ENCODE data around the gene SH3BP4. TPM values are rescaled to one million over a fixed set of nuclear protein-coding genes. Genes with fewer than 3 reads are reported as not detected.
A peak's percentile ranks its signal among the peaks of the same experiment; 100 is the strongest.

SH3BP4 gene
- total and polyA plus RNA-seq, 2 experiments from 2014 or later: 59.3 to 100 TPM

- Histone ChIP-seq H3K9me3 (ENCODE audit: low read depth) (no peaks in the 10 kb centered on the region), H4K20me1 (ENCODE audit: insufficient read depth) (peaks cover 7% of the 10 kb centered on the region; the same call in 1 of the 2 replicates), H3K4me2 (ENCODE audit: unreplicated experiment) (no peak overlapping the region), H3K79me2 (ENCODE audit: insufficient read depth) (peaks cover 93% of the 10 kb centered on the region), H2AFZ (no peak overlapping the region), H3K27me3 (replicated peaks; ENCODE audit: insufficient read depth) (no peaks in the 10 kb centered on the region), H3K4me1 (ENCODE audit: insufficient read depth) (peaks cover 38% of the 10 kb centered on the region), H3K9ac (no peak overlapping the region), H3F3A (ENCODE audit: insufficient read depth) (peaks cover 76% of the 10 kb centered on the region), H3K36me3 (ENCODE audit: low read depth) (0 out of 2 replicates have a peak, but pooled peaks cover 6% of the 10 kb centered on the region), H3K4me3 (no peak overlapping the region), H3K27ac (no peak overlapping the region), H3K9me2 (ENCODE audit: insufficient read depth) (no peaks in the 10 kb centered on the region)
- TF ChIP-seq EZH2phosphoT487 (IDR thresholded peaks at IDR 0.05; ENCODE audit: insufficient read depth, low read depth): no peak
- no peak for TF ChIP-seq EZH2 (IDR thresholded peaks at IDR 0.05; ENCODE audit: insufficient read depth, poor library complexity, severe bottlenecking)
- no peak for DNase-seq
- WGBS, 2 experiments (ENCODE audit: low coverage in 1 of 2, low lambda C conversion rate in 2 of 2, missing lambda C conversion rate in 2 of 2): 98% methylated on average over 17 of the region's 17 CpGs
- in situ Hi-C loops (cut with MboI): no loop called here
Observed at GRCh38 chr2:234985608-234986245, 33.9 kb downstream of the SH3BP4 start.

- no peaks in the 10 kb centered on the region for H3K9me3 ChIP-seq (ENCODE audit: low read depth)
Observed at GRCh38 chr2:234986390-234986789, 34.6 kb downstream of the SH3BP4 start.

GRCh38 chr2:234986876-234987720 is 35.3 kb downstream of the SH3BP4 start:
- Histone ChIP-seq H3K4me3 (no peak overlapping the region), H3F3A (ENCODE audit: insufficient read depth) (peaks cover 69% of the 10 kb centered on the region), H3K4me2 (ENCODE audit: unreplicated experiment) (no peak overlapping the region), H3K36me3 (ENCODE audit: low read depth) (0 out of 2 replicates have a peak, but pooled peaks cover 6% of the 10 kb centered on the region), H3K27ac (no peak overlapping the region), H4K20me1 (ENCODE audit: insufficient read depth) (peaks cover 8% of the 10 kb centered on the region; the same call in 1 of the 2 replicates), H3K9me3 (ENCODE audit: low read depth) (no peaks in the 10 kb centered on the region), H3K9me2 (ENCODE audit: insufficient read depth) (no peaks in the 10 kb centered on the region), H3K4me1 (ENCODE audit: insufficient read depth) (peaks cover 40% of the 10 kb centered on the region), H3K9ac (no peak overlapping the region), H3K27me3 (replicated peaks; ENCODE audit: insufficient read depth) (no peaks in the 10 kb centered on the region), H2AFZ (no peak overlapping the region), H3K79me2 (ENCODE audit: insufficient read depth) (peaks cover 100% of the 10 kb centered on the region)
- WGBS, 2 experiments (ENCODE audit: low coverage in 1 of 2, low lambda C conversion rate in 2 of 2, missing lambda C conversion rate in 2 of 2): 96 to 98% methylated on average over 16 to 17 of the region's 17 CpGs
- in situ Hi-C loops (cut with MboI): no loop called here
- no peak for TF ChIP-seq EZH2phosphoT487 (IDR thresholded peaks at IDR 0.05; ENCODE audit: insufficient read depth, low read depth)
- TF ChIP-seq EZH2 (IDR thresholded peaks at IDR 0.05; ENCODE audit: insufficient read depth, poor library complexity, severe bottlenecking): no peak
- no peak for DNase-seq

More at GRCh38 chr2:234986390-234986789, 34.6 kb downstream of the SH3BP4 start:
- Histone ChIP-seq H3F3A (ENCODE audit: insufficient read depth) (peaks cover 73% of the 10 kb centered on the region), H2AFZ (no peak overlapping the region), H3K9me2 (ENCODE audit: insufficient read depth) (no peaks in the 10 kb centered on the region), H3K36me3 (ENCODE audit: low read depth) (0 out of 2 replicates have a peak, but pooled peaks cover 6% of the 10 kb centered on the region), H3K4me1 (ENCODE audit: insufficient read depth) (peaks cover 39% of the 10 kb centered on the region), H3K27me3 (replicated peaks; ENCODE audit: insufficient read depth) (no peaks in the 10 kb centered on the region), H3K9ac (no peak overlapping the region), H3K4me2 (ENCODE audit: unreplicated experiment) (no peak overlapping the region), H3K27ac (0 out of 2 replicates have a peak overlapping the region, but pooled peaks have one; percentile 8), H3K4me3 (no peak overlapping the region), H4K20me1 (ENCODE audit: insufficient read depth) (peaks cover 8% of the 10 kb centered on the region; the same call in 1 of the 2 replicates), H3K79me2 (ENCODE audit: insufficient read depth) (peaks cover 97% of the 10 kb centered on the region)
- WGBS, 2 experiments (ENCODE audit: low coverage in 1 of 2, low lambda C conversion rate in 2 of 2, missing lambda C conversion rate in 2 of 2): 98% methylated on average over 7 of the region's 7 CpGs
- no peak for TF ChIP-seq EZH2 (IDR thresholded peaks at IDR 0.05; ENCODE audit: insufficient read depth, poor library complexity, severe bottlenecking)
- no peak for TF ChIP-seq EZH2phosphoT487 (IDR thresholded peaks at IDR 0.05; ENCODE audit: insufficient read depth, low read depth)
- in situ Hi-C loops (cut with MboI): no loop called here
- DNase-seq: no peak

GRCh38 chr2:234987754-234988153 is 35.9 kb downstream of the SH3BP4 start:
- 93 to 100% methylated on average over 7 of the region's 7 CpGs for WGBS, 2 experiments (ENCODE audit: low coverage in 1 of 2, low lambda C conversion rate in 2 of 2, missing lambda C conversion rate in 2 of 2)
- no peak overlapping the region for H3K4me2 ChIP-seq (ENCODE audit: unreplicated experiment)
- no peaks in the 10 kb centered on the region for H3K9me2 ChIP-seq (ENCODE audit: insufficient read depth)
- DNase-seq: no peak
- no peak overlapping the region for H3K27ac ChIP-seq
- H3K79me2 ChIP-seq (ENCODE audit: insufficient read depth): peaks cover 100% of the 10 kb centered on the region
- H4K20me1 ChIP-seq (ENCODE audit: insufficient read depth): peaks cover 8% of the 10 kb centered on the region; the same call in 1 of the 2 replicates
- TF ChIP-seq EZH2phosphoT487 (IDR thresholded peaks at IDR 0.05; ENCODE audit: insufficient read depth, low read depth) (no peak), EZH2 (IDR thresholded peaks at IDR 0.05; ENCODE audit: insufficient read depth, poor library complexity, severe bottlenecking) (no peak)
- peaks cover 62% of the 10 kb centered on the region for H3F3A ChIP-seq (ENCODE audit: insufficient read depth)
- no peak overlapping the region for H3K4me3 ChIP-seq
- peaks cover 37% of the 10 kb centered on the region for H3K4me1 ChIP-seq (ENCODE audit: insufficient read depth)
- no peak overlapping the region for H2AFZ ChIP-seq
- no peak overlapping the region for H3K9ac ChIP-seq
- in situ Hi-C loops (cut with MboI): no loop called here
- 0 out of 2 replicates have a peak, but pooled peaks cover 6% of the 10 kb centered on the region for H3K36me3 ChIP-seq (ENCODE audit: low read depth)
- H3K9me3 ChIP-seq (ENCODE audit: low read depth): no peaks in the 10 kb centered on the region
- no peaks in the 10 kb centered on the region for H3K27me3 ChIP-seq (replicated peaks; ENCODE audit: insufficient read depth)

Data from GM23248 (cell line).